GM18517 (cell line): ENCODE data around the gene SLC12A2.

Experiments used
- ATAC-seq: cut with Tn5 transposase; IDR thresholded peaks from one replicate; pipeline ENCODE4 v1.9.1; 2021; ENCODE audit warnings: mild to moderate bottlenecking, moderate library complexity; ENCODE audit not compliant: unreplicated experiment

Gene SLC12A2

DNA sequence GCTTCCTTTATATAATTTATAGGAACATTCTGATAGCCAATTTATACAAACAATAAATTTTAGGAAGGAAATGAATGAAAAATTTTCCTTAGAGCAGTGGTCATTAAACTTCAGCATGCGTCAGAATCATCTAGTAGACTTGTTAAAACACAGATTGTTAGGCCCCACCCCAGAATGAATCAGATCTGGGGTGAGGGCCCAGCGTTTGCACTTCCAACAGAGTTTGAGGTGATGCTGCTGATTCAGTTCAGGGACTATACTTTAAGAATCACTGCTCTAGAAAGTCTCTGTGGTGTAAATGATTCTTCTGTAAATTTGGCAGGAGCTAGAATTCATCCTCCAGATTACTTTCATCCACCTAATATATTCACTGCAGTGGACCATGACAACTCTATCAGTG lies 80.4 kb downstream of the SLC12A2 start:
- no peak for ATAC-seq

DNA sequence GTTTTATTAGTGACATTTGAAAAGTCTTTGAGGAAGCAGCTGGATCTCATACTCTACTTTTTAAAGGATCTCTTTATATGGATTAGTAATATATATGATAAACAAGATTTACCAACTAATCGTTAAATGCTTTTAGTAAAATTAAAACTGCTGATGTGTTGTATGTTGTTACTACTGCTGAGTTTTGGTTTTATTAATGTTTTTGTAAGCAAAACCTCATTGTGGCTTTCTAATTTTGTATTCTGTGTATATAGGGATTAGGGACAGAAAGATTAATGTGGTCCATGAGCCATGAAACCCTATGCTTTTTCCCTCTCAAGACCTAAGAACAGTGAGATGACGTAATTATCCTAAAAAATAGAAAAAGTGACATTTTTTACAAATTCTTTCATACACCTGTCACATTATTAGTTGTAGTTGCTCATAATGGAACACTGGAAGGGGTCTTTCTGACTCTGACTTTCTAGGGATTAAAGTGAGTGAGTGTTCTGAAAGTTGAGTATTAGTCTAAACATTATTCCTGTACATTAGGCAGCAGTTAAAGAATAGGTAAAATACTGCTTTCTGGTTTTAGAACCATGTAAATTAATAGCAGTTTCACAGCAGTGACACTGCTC lies 85.9 kb downstream of the SLC12A2 start:
- ATAC-seq, result no peak

DNA sequence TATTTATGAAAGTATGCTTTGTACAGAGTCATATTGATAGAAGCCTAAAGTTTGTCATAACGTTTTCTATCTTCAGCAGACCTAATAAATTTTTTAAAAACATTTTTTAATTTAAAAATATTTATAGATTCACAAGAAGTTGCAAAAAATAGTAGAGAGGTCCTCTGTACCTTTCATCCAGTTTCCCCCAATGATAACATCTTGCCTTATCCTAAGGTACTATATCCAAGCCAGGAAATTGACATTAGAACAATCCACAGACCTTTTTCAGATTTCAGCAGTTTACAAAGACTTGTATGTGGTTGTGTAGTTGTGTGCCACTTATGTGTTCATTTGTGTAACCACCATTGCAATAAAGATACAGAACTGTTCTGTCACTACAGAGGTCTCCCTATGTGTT lies 88.5 kb downstream of the SLC12A2 start:
- no peak for ATAC-seq

DNA sequence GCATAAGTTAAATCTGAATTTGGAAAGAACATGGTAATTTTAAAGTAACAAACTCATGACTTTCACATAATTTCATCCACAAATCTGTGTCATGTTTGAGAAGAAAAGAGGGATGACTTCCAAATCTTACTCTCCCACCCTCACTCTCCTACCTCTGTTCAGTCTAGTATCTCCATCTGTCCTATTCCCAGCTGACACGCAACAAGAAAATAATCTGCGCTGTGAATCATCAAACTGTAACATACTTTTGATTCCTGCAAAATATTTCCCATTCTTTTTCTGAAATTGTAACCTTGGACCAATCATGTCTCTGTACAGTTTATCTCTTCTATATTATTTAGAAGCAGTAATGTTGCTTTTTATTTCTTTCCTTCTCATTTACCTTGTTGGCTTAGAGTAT lies 91.4 kb downstream of the SLC12A2 start:
- ATAC-seq, result no peak

DNA sequence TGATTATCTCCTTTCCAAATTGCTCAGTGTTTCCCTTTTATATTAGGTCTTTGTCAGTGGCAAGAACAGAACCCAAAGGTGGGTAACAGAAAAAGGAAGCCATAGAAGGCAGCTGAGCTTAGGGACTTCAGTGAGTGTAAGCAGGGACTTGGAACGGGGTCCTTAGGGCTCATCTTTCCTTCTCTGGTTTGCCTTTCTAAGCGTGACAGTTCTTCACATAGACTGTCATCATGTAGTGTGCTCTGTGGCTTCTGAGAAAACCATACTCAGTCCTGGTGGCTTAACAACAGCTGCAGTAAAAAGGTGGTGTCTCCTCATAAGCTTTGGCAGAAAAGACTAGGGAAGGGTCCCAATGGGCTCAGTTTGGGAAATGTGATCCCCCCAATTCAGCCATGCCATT lies 108.8 kb downstream of the SLC12A2 start:
- ATAC-seq, result no peak

DNA sequence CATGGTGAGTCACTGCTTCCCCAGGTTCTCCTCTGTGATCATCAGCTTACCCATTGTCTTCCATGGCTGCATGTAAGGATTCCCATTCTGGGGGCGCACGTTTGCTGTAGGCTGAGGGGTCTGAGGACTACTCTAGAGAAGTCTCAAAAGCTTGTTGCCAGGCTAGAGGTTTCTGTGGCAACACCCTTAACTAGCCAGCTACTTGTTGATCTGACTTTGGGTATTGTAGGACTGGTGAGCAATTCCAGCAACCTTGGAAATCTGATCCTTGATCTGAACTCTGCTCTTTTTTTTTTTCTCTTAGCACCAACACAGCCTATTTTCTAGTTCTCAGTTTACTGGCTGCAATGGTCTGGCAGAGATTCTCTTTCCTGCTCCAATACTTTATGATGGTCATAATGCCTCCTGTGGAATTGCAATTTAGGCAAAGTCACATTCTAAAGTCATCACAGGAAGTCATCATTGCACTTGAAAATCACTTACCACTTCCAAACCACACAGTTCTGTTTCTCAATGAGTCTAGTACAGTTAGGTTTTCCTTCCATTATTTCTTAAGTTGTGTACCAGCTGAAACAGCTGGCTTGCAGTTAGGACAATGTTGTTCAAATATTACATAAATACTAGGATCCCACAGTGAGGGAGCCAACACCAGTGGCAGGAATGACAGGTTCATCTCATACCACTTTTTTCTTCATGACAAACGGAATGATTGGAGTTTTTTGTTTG lies 110.3 kb downstream of the SLC12A2 start:
- ATAC-seq, result no peak

DNA sequence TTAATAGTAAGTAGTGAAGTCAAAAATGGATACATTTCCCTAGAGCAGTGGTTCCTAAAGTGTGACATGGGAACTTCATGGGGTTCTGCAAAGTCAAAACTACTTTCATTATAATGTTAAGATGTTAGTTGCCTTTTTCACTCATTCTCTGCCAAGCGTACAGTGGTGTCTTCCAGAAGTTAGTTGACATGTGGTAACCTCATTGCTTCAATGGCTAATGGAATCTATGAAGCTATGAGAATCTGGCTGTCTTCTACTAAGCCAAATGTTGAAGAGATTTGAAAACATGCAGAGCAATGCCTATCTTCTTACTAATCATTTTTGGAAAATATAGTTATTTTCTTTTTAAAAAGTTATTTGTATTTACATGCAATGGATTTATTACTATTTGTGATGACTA lies 111.8 kb downstream of the SLC12A2 start:
- no peak for ATAC-seq

DNA sequence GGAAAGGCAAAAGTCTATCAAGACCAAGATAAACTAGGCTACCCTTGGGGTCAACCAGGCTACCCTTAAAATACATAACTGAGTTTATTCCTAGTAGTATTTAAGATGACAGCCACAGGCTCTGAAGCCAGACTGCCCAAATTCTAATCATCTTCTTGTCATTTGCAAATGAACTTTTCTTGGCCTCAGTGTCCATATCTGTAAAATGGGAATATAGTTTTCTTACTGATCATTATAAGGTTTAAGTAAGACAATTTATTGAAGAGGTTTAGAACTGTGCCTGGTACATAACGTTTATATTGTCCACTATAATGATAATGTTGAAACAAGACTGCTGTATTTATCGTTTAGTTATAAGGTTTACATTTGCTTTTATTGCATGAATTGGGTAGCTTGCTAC lies 112.5 kb downstream of the SLC12A2 start:
- no peak for ATAC-seq

DNA sequence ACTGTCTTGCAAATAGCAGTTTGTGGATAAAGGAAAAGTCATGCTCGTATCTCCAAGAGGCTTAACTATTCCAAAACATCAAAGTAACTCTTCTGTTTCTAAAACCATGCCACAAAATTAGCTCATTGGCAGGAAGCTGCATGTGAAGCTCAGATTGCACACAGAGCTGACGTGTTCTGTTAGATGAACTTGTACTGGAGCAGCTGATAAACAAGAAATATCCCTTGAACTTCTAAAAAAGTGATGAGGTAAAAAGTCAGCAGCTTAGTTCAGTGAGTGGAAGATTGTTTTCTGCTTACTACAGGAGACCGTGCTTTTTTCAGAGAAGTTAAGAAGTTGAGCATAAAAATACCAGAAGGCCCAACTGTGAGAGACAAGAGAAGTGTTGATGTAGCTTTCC lies 113.2 kb downstream of the SLC12A2 start:
- no peak for ATAC-seq

DNA sequence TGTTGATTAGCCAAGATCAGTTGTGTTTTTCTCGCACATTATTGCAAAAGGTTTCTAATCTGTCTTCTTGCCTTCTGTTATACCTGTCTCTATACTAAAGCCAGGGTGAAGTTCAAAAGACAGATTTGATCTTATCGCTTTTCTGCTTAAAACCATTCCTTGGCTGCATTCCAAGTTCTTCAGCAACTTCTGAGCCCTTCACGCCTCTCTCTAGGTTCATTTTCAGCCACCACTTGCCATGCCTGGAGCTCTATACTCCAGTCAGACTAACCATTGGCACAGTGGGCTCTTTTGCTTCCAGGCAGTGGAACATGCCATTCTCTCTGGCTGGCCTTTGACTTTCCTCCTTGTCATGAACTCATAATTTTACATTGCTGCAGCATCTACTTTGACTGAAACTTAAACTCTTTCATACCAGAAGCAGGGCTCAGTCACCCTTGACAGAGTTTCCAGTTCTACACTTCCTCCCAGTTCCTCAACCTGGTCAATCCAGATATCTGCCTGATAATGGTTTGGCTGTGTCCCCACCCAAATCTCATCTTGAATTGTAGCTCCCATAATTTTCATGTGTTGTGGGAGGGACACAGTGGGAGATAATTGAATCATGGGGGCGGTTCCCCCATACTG lies 114.4 kb downstream of the SLC12A2 start:
- peak; percentile 45 for ATAC-seq

DNA sequence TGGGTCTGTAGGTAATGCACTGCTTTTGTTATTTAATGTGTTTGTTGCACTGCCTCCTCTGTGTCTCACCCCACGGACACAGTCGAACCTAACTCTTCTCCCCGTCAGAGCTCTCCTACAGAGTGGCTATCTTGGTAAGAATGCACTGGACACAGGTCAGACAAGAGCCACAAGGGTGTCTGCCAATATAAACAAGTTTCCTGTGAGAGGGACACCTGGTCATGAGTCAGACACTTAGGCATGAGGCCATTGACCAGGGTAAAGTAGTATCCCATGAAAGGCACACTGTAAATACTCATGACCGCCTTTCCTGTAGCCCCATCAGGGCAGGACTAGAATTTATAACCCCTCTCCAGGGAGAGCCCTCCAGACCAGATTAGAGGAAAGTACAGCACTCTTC lies 115.5 kb downstream of the SLC12A2 start:
- no peak for ATAC-seq

DNA sequence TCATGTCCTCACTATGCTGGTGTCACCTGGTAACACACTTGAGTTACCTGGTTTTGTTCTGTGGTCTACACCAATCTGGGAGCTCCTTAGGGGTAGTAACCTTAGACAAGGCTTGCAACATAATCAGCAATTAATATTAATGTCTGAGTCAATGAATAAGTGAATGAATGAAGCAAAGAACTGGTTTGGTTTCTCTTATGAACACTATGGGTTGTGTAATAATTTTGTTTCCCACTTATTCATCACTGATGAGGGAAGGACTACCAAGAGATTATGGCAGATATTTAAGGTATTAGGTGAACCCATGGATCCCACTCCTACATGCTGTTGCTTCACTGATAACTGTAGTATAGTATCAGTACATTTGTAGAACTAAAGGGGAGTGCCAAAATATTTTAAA lies 116.0 kb downstream of the SLC12A2 start:
- ATAC-seq, result no peak

DNA sequence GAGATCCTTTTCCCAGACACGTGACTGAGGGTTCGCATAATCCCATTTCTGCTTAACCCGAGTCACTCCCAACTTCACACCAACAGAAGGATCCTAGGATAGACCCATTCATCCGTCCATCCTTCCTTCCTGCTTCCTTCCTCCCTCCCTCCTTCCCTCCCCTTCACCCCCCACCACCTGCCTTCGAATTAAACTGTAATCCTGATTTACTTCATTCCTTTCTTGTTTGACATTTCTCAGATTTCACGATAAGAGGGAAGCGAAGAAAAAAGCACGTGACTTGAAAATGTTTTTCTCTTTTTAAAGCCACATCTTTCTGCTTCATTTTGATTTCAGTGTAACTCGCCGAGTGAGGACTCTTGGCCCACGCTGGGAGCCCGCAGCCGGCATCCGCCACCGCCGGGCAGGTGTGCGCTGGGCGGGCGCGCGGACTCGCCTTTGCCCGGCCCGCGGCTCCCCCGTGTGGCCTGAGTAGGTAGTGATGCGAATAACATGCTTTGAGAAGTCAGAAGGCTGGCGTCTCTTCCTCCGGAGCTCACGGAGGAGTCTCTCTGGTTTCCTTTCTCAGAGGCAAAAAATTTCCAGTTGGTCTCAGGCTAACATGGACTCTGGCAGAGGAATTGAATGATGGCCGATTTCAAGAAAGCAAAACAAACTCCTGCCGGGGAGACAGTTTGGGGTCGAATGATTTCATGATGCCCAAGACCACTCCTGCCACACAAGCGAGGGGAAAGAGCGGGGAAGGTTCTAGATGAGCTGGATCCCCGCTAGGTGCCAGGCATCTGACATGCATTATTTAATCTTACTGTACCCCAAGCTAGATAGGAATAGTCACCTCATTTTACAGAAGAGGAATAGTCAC lies 117.7 kb downstream of the SLC12A2 start:
- peak; percentile 90 for ATAC-seq

DNA sequence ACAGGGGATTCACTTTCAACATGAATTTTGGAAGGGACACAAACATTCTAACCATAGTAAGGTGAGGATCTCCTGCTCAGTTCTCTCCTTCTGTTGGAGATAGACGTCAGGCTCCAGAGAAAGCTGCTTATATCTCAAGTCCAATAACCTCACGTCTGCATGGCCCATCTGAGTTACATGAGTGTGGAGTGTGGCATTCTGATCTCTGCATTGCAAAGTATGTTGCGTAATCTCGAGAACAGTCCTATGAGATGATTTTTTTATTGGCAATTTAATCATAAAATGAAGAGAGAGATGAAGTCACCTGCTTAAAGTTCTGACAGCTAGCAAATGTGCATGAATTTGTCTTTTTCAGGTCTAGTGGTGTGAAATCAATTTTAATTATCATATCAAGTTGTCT lies 118.8 kb downstream of the SLC12A2 start:
- no peak for ATAC-seq

DNA sequence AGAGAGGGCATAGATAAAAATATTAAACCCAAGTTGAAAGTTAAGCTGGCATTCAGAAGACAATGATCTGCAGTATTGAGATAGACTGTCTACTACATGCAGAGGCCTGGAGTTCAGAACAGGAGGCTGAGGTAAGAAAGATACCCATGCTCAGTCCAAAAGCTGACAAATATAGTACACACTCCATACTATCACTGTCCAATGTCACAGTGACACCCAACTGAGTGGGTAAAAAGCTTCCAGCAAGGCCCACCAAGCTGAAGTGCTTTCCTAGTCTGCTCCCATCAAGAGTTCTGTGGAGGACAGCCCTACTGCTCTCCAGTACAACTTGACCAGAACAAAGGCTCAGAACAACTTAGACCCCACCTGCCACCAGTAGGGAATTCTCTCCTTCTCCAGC lies 124.9 kb downstream of the SLC12A2 start:
- ATAC-seq, result no peak

DNA sequence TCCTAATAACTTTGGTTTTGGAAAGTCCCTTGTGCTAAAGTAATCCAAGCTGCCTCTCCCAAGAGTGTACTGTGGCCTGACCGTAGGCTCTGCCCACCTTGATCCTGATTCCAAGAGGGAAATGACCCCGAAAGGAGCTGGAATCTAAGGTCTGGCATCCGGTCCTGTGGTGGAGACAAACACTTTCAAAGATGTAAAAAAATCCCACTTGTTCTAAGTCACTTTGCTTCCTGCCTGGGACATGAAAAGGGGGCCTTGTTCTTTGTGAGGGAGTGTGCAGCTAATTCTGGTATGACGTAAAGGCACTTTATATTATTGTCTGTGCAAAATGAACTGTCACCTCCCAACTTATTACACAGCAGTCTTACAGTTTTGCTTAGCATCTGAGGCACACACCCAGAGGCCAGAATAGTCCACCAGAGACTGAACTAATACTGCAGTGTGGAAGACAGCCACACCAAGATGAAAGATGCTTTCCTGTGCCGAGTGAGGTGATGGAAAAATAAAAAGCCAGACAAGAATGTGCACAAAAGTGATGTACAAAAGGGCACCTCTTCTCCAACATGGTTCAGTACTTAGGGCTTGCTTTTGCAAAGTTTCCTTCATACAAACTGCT lies 128.7 kb downstream of the SLC12A2 start:
- ATAC-seq, result no peak

DNA sequence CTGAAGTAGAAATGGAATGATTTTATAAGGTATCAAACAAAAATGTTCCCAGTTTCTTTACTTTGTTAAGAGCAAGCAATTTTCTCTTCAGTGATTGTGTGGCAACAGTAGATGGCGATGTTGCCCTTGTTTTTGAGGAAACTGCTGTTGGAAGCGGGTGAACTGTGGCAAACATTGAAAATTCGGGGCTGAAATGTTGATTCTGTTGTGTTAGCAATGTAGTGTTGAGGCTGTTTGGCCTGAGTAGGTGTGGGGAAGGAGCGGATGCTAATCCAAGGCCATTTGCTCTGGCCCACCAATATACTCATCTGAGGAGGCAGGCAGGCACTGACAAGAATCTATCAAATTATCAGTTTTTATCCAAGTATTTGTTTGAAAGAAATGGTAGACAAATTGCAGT lies 129.8 kb downstream of the SLC12A2 start:
- peak; percentile 69 for ATAC-seq

DNA sequence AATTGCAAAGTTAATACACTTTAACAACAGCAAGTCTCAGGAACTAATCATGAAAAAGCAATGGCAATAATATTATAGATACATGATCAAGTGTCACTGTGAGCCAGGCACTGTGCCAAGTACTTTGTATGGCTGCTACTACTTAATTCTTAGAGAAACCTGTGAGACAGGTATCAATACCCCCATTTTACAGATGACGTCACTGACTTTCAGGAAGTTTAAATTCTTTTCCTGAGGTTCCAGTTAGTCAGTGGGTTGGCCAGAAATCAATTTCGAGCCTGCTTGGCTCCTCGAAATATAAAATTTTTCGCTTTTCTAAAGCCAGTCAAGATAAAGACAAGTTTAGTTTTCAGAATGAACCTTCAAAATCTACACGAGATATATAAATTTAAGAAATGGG lies 130.3 kb downstream of the SLC12A2 start:
- no peak for ATAC-seq

DNA sequence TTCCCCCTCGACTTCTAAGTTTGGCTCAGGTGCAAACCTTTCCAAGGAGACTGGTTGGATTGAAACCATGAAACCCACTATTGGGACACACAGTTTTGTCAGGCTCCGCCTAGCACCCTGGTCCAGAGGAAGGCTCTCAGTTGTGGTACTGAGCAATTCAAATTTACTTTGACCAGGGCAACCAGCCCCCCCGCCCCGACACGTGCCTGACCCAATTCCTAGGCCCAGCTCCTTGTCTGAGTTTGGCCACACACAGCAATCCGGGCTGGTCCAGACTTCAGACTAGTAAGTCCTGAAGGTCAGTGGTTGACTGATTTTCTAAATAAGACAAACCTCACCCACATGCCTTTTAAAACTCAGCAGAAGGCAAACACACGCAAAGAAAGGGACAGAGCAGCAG lies 132.7 kb downstream of the SLC12A2 start:
- no peak for ATAC-seq

DNA sequence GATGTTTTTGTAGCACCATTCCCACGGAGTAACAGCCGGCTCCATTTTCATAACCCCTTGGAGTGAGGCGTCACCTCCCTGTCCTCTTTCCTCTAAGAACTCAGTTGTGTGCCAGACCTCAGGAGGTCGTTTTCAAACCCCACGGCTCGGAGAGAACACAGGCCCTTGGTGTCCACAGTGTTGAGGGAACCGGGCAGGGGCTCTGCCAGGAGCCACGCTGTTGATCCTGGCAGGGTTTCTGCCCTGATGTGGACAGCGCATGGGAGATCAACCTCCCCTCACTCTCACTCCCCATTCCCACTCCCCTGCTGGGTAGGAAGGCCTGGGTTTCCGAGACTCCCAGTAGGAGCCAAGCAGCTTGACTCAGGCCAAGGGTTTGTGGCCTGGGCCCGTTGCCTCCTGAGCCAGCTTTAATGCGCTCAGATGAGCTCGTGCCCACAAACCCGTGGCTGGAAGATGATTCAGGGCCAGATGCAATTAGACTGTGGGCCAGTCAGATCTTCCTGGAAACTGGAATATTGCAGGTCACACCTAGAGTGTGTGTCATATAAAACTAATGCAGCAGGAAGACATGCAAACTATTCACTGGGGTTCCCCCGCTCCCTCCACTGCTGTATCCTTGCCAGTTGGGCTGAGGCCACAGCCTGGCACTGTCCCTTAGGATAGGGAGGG lies 133.4 kb downstream of the SLC12A2 start:
- no peak for ATAC-seq

DNA sequence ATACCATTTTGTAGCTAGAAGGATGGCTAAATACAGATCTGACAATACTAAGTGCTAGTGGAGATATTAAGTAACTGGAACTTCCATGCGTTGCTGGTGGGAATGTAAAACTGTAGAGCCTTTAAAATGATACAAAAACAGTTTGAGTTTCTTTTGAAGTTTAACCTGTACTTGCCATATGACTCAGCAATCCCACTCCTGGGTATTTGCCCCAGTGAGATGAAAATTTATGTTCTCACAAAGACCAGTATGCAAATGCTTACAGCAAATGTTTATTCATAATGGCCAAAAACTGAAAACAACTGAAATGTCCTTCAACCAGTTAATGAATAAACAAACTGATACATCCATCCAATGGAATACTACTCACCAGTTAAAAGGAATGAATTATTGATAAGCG lies 137.3 kb downstream of the SLC12A2 start:
- no peak for ATAC-seq
